Measurements from ENCODE around the gene KCTD13. TPM values are rescaled to one million over a fixed set of nuclear protein-coding genes. Genes with fewer than 3 reads are reported as not detected.

KCTD13 gene
- total and polyA plus RNA-seq, 2 of the 8 experiments (the other 6 are each of a cell fraction or from before 2014, with no cell fraction given) = 9.2 to 10.8 TPM

- TF ChIP-seq CHD7 (IDR thresholded peaks at IDR 0.05; ENCODE audit: insufficient replicate concordance, low read length) (no peak), ATF2 (IDR thresholded peaks at IDR 0.05; ENCODE audit: low read length) (no peak), CBX5 (IDR thresholded peaks at IDR 0.05; ENCODE audit: low read depth, low read length) (no peak), SIRT6 (IDR thresholded peaks at IDR 0.05; ENCODE audit: low read length) (no peak), CHD2 (IDR thresholded peaks at IDR 0.05; ENCODE audit: low read length) (no peak), SIN3A (conservative IDR thresholded peaks at IDR 0.05 in 1 of 2, IDR thresholded peaks at IDR 0.05 in 1 of 2; ENCODE audit: low read depth in 1 of 2, low read length in 2 of 2) (no peak), RNF2 (IDR thresholded peaks at IDR 0.05; ENCODE audit: borderline replicate concordance, low read depth, low read length, missing control alignments, poor library complexity, severe bottlenecking) (no peak)
Measured at GRCh38 chr16:29877266-29877961, 48.6 kb downstream of the KCTD13 start (continued).

Data from H1 (cell line).